Measurements from ENCODE around the gene BMP2.

DNA sequence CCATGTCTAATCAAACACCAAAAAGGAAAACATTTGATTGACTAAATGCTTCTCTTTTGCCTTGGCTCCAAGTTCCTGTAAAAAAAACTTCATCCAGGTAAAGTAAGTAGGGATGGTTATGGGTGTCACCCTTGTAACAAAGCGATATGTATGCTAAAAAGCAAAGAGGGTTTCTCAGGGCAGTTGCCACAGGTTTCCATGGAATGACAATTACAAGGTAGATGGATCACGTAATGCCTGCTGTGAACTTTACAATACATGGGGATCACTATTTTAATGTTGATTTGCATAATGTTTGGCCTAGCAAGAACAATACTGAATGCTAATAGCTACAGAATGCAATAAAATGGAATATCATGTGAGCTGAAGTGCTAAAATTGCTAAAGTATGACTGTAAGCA lies 2.9 kb upstream of the BMP2 start:
- TF ChIP-seq, protein P1, sequence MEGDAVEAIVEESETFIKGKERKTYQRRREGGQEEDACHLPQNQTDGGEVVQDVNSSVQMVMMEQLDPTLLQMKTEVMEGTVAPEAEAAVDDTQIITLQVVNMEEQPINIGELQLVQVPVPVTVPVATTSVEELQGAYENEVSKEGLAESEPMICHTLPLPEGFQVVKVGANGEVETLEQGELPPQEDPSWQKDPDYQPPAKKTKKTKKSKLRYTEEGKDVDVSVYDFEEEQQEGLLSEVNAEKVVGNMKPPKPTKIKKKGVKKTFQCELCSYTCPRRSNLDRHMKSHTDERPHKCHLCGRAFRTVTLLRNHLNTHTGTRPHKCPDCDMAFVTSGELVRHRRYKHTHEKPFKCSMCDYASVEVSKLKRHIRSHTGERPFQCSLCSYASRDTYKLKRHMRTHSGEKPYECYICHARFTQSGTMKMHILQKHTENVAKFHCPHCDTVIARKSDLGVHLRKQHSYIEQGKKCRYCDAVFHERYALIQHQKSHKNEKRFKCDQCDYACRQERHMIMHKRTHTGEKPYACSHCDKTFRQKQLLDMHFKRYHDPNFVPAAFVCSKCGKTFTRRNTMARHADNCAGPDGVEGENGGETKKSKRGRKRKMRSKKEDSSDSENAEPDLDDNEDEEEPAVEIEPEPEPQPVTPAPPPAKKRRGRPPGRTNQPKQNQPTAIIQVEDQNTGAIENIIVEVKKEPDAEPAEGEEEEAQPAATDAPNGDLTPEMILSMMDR (conservative IDR thresholded peaks at IDR 0.05; ENCODE audit: low read depth in 2 of 2), result no peak
- TF ChIP-seq POLR2AphosphoS5 (IDR thresholded peaks at IDR 0.05; ENCODE audit: low read depth) (no peak), EZH2 (IDR thresholded peaks at IDR 0.05; ENCODE audit: low read depth, unreplicated experiment) (no peak), ZNF114 (CRISPR knock-in tag; IDR thresholded peaks at IDR 0.05) (no peak), EZH2phosphoT487 (IDR thresholded peaks at IDR 0.05; ENCODE audit: unreplicated experiment) (no peak)
- TF ChIP-seq, protein P2, sequence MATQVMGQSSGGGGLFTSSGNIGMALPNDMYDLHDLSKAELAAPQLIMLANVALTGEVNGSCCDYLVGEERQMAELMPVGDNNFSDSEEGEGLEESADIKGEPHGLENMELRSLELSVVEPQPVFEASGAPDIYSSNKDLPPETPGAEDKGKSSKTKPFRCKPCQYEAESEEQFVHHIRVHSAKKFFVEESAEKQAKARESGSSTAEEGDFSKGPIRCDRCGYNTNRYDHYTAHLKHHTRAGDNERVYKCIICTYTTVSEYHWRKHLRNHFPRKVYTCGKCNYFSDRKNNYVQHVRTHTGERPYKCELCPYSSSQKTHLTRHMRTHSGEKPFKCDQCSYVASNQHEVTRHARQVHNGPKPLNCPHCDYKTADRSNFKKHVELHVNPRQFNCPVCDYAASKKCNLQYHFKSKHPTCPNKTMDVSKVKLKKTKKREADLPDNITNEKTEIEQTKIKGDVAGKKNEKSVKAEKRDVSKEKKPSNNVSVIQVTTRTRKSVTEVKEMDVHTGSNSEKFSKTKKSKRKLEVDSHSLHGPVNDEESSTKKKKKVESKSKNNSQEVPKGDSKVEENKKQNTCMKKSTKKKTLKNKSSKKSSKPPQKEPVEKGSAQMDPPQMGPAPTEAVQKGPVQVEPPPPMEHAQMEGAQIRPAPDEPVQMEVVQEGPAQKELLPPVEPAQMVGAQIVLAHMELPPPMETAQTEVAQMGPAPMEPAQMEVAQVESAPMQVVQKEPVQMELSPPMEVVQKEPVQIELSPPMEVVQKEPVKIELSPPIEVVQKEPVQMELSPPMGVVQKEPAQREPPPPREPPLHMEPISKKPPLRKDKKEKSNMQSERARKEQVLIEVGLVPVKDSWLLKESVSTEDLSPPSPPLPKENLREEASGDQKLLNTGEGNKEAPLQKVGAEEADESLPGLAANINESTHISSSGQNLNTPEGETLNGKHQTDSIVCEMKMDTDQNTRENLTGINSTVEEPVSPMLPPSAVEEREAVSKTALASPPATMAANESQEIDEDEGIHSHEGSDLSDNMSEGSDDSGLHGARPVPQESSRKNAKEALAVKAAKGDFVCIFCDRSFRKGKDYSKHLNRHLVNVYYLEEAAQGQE (IDR thresholded peaks at IDR 0.05; ENCODE audit: unreplicated experiment), result no peak
